HCT116 (cell line): ENCODE data around the gene NOS3. TPM values are rescaled to one million over a fixed set of nuclear protein-coding genes. Genes with fewer than 3 reads are reported as not detected.

Experiments
- ATAC-seq: fragments of 200-7000 bp; cut with Tn5 transposase; 2 replicates; pipeline ENCODE4 v1.9.1; 2020; ENCODE audit warnings: mild to moderate bottlenecking, moderate library complexity
- BruUV-seq: library from RNA; stranded (reverse); fragments of 400-500 nt; replicated peaks from 2 replicates; lab custom pipeline; 2021; lab: Mats Ljungman, UMichigan
- CTCF ChIA-PET: fragments of 300-600 bp; sonication (Branson Sonifier 250); formaldehyde crosslinking; loops from one replicate; lab custom pipeline; 2021; ENCODE audit warnings: antibody characterized with exemption; lab: Charles Lee
- POLR2A ChIA-PET: fragments of 300-600, 350-600 bp; sonication (Branson Sonifier 250); formaldehyde crosslinking; loops from one replicate; lab custom pipeline; 2021; ENCODE audit warnings: antibody characterized with exemption; lab: Charles Lee
- RAD21 ChIA-PET, 2 experiments: fragments of 300-600 bp; sonication (Branson Sonifier 250); formaldehyde crosslinking; loops; one replicate each; lab custom pipeline; 2023; ENCODE audit warnings: low total read pairs in 2 of 2; ENCODE audit not compliant: uncharacterized antibody in 2 of 2, unreplicated experiment in 2 of 2, low non-redundant PET in 1 of 2; lab: Charles Lee
- DNase-seq: peaks from one replicate; pipeline ENCODE4 v3.0.0-alpha.2; 2010; ENCODE audit warnings: low read depth, low spot score
- H2AFZ ChIP-seq: fragments of 200-600 bp; shearing (Covaris generic), sonication (generic); 2 replicates; pipeline ENCODE4 v1.6.1; 2017; ENCODE audit warnings: low read depth, mixed run types, mixed read lengths, antibody characterized with exemption, low read length; ENCODE audit not compliant: poor library complexity, severe bottlenecking
- H3K27ac ChIP-seq: 2 replicates; pipeline ENCODE4 v1.5.1; 2012; ENCODE audit warnings: low read depth, low read length
- H3K27me3 ChIP-seq: fragments of 200-600 bp; sonication (generic); 2 replicates; pipeline ENCODE4 v1.6.1; 2016; ENCODE audit warnings: mixed run types, low read length, mixed read lengths; ENCODE audit not compliant: insufficient read depth
- H3K36me3 ChIP-seq, 2 experiments: fragments of 200-500 bp in 1 of 2; fragments of 200-600 bp in 1 of 2; sonication (Bioruptor generic) in 1 of 2; sonication (generic) in 1 of 2; 2 replicates each; pipeline versions ENCODE4 v1.5.1 to v1.6.1; 2014 to 2016; ENCODE audit warnings: low read length in 2 of 2, inconsistent platforms in 1 of 2, mixed read lengths in 1 of 2, mixed run types in 1 of 2; ENCODE audit not compliant: insufficient read depth in 2 of 2, control insufficient read depth in 1 of 2
- H3K4me1 ChIP-seq, 2 experiments: fragments of 200-600 bp in 1 of 2; sonication (generic) in 1 of 2; 2 replicates each; pipeline versions ENCODE4 v1.5.1 to v1.6.1; 2012 to 2017; ENCODE audit warnings: low read length in 2 of 2, inconsistent platforms in 1 of 2, mild to moderate bottlenecking in 1 of 2, mixed read lengths in 1 of 2, mixed run types in 1 of 2, moderate library complexity in 1 of 2; ENCODE audit not compliant: insufficient read depth in 2 of 2, control insufficient read depth in 1 of 2
- H3K4me2 ChIP-seq: fragments of 200-600 bp; sonication (generic); 2 replicates; pipeline ENCODE4 v1.6.1; 2017; ENCODE audit warnings: mixed run types, low read length, mixed read lengths
- H3K4me3 ChIP-seq, 2 experiments: fragments of 200-600 bp in 1 of 2; sonication (generic) in 1 of 2; replicated peaks in 1 of 2; 2 replicates each; pipeline ENCODE4 v1.5.1; 2011 to 2016; ENCODE audit warnings: low read length in 2 of 2, control low read depth in 1 of 2, low read depth in 1 of 2, mild to moderate bottlenecking in 1 of 2, mixed read lengths in 1 of 2, mixed run types in 1 of 2
- H3K79me2 ChIP-seq: fragments of 200-600 bp; sonication (generic); 2 replicates; pipeline ENCODE4 v1.6.1; 2017; ENCODE audit warnings: mild to moderate bottlenecking, mixed run types, low read length, moderate library complexity, mixed read lengths; ENCODE audit not compliant: insufficient read depth
- H3K9ac ChIP-seq: fragments of 200-600 bp; sonication (generic); 2 replicates; pipeline ENCODE4 v1.6.1; 2016; ENCODE audit warnings: low read length, mixed read lengths
- H3K9me2 ChIP-seq: fragments of 200-600 bp; sonication (generic), shearing (Covaris generic); 2 replicates; pipeline ENCODE4 v1.6.1; 2017; ENCODE audit warnings: mixed run types, mild to moderate bottlenecking, moderate library complexity; ENCODE audit not compliant: insufficient read depth
- H3K9me3 ChIP-seq, 2 experiments: fragments of 200-500 bp in 1 of 2; fragments of 200-600 bp in 1 of 2; sonication (Bioruptor generic) in 1 of 2; sonication (generic) in 1 of 2; 2 replicates each; pipeline ENCODE4 v1.6.1; 2014 to 2017; ENCODE audit warnings: low read length in 2 of 2, mixed read lengths in 2 of 2, inconsistent platforms in 1 of 2, low read depth in 1 of 2, mild to moderate bottlenecking in 1 of 2, mixed run types in 1 of 2, moderate library complexity in 1 of 2; ENCODE audit not compliant: control insufficient read depth in 1 of 2, insufficient read depth in 1 of 2
- H4K20me1 ChIP-seq: fragments of 200-600 bp; sonication (generic), shearing (Covaris generic); 2 replicates; pipeline ENCODE4 v1.6.1; 2017; ENCODE audit warnings: mixed run types, mild to moderate bottlenecking, moderate library complexity; ENCODE audit not compliant: insufficient read depth
- ELF1 ChIP-seq: IDR thresholded peaks from 2 replicates; pipeline ENCODE4 v1.6.1; 2012; ENCODE audit warnings: low read depth, borderline replicate concordance
- EZH2 ChIP-seq: fragments of 200-600 bp; sonication (generic); IDR thresholded peaks from 2 replicates; pipeline ENCODE4 v1.6.1; 2017; ENCODE audit warnings: antibody characterized with exemption, mixed run types
- FOSL1 ChIP-seq: IDR thresholded peaks from 2 replicates; pipeline ENCODE4 v1.6.1; 2012; ENCODE audit warnings: low read depth
- JUND ChIP-seq: IDR thresholded peaks from 2 replicates; pipeline ENCODE4 v1.6.1; 2012
- POLR2AphosphoS5 ChIP-seq: IDR thresholded peaks from 2 replicates; pipeline ENCODE4 v1.6.1; 2011; ENCODE audit warnings: mild to moderate bottlenecking, low read depth, low read length, moderate library complexity
- SP1 ChIP-seq: IDR thresholded peaks from 2 replicates; pipeline ENCODE4 v1.6.1; 2012; ENCODE audit warnings: low read depth
- SRF ChIP-seq: IDR thresholded peaks from 2 replicates; pipeline ENCODE4 v1.6.1; 2012; ENCODE audit warnings: low read depth
- TCF7L2 ChIP-seq: IDR thresholded peaks from 2 replicates; pipeline ENCODE4 v1.7.0; 2011; ENCODE audit warnings: borderline replicate concordance, inconsistent platforms; ENCODE audit not compliant: insufficient read depth, insufficient read length; ENCODE audit errors: extremely low read depth
- YY1 ChIP-seq: IDR thresholded peaks from 2 replicates; pipeline ENCODE4 v1.6.1; 2011; ENCODE audit warnings: low read length, low read depth, moderate library complexity, mild to moderate bottlenecking; ENCODE audit not compliant: insufficient replicate concordance; ENCODE audit errors: extremely low read depth
- ZNF274 ChIP-seq: fragments of 200-500 bp; sonication (Bioruptor generic); IDR thresholded peaks from 2 replicates; pipeline ENCODE4 v1.6.1; 2014; ENCODE audit warnings: mild to moderate bottlenecking, low read depth, low read length, inconsistent platforms
- intact Hi-C: fragments of 100-400 bp; cut with micrococcal nuclease; formaldehyde crosslinking; loops from 2 replicates; pipeline ENCODE4 v1.10.0; 2022
- total RNA-seq: library from RNA; stranded (reverse); gene quantifications from one replicate; pipeline ENCODE4 v1.2.1, GENCODE V29; 2021; ENCODE audit not compliant: unreplicated experiment
- TF ChIP-seq, protein P1 (sequence below): IDR thresholded peaks from 2 replicates; pipeline ENCODE4 v1.6.1; 2012
- TF ChIP-seq, protein P2 (sequence below): IDR thresholded peaks from 2 replicates; pipeline ENCODE4 v1.6.1; 2012; ENCODE audit warnings: low read depth
- TF ChIP-seq, protein P3 (sequence below), 3 experiments: fragments of 200-600 bp in 1 of 3; sonication (generic) in 1 of 3; IDR thresholded peaks in 2 of 3; conservative IDR thresholded peaks in 1 of 3; 2 replicates each; pipeline ENCODE4 v1.5.1; 2012 to 2017; ENCODE audit warnings: low read depth in 2 of 3, low read length in 2 of 3, antibody characterized with exemption in 1 of 3, borderline replicate concordance in 1 of 3, control low read depth in 1 of 3, mild to moderate bottlenecking in 1 of 3, mixed read lengths in 1 of 3, mixed run types in 1 of 3, moderate library complexity in 1 of 3; ENCODE audit not compliant: insufficient read depth in 1 of 3

The NOS3 gene
- total RNA-seq, 1 experiment from 2014 or later, result 35.8 TPM

DNA sequence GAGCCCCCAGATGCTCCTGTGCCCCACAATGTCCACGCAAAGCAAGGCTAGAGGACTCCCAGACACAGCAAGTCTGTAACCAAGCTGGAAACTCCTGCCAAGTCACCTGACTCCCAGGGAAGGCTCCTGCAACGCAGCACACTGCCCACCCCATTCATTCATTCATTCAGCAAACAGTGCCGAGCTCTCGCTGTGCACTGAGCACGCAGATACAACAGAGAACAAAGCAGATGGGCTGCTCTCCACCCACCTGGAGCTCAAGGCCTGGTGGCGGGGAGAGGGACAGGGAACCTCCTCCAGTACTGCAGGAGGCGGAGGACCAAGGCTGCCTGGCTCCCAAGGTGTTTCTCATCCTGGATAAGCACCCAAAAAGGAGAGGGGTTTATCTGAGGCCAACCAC is 21.3 kb upstream of the NOS3 start:
- intact Hi-C loops, result no loop called here
- ATAC-seq, result no peak
- Histone ChIP-seq H3K79me2 (no peaks in the 10 kb centered on the region), H3K9me2 (no peaks in the 10 kb centered on the region), H3K4me3 (no peak overlapping the region), H4K20me1 (no peaks in the 10 kb centered on the region), H3K27me3 (no peaks in the 10 kb centered on the region), H3K9ac (no peak overlapping the region), H3K27ac (no peak overlapping the region), H3K36me3 (no peaks in the 10 kb centered on the region), H3K9me3 (no peaks in the 10 kb centered on the region), H3K4me1 (peaks cover 20 to 27% of the 10 kb centered on the region in 2 experiments), H3K4me2 (no peak overlapping the region), H2AFZ (no peak overlapping the region)
- ChIA-PET CTCF (interaction anchor here (1.6 kb wide), 1 partner anchor 38 kb away, joined by 4 read pairs; no protein-coding TSS in a partner anchor), POLR2A (no interaction called here), RAD21 (no interaction called here)
- no peak for DNase-seq
- BruUV-seq, result no TSS peak
- TF ChIP-seq SP1 (no peak), FOSL1 (no peak), TCF7L2 (no peak), SRF (no peak), ZNF274 (no peak)
- TF ChIP-seq, protein P1, sequence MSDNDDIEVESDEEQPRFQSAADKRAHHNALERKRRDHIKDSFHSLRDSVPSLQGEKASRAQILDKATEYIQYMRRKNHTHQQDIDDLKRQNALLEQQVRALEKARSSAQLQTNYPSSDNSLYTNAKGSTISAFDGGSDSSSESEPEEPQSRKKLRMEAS, result no peak

DNA sequence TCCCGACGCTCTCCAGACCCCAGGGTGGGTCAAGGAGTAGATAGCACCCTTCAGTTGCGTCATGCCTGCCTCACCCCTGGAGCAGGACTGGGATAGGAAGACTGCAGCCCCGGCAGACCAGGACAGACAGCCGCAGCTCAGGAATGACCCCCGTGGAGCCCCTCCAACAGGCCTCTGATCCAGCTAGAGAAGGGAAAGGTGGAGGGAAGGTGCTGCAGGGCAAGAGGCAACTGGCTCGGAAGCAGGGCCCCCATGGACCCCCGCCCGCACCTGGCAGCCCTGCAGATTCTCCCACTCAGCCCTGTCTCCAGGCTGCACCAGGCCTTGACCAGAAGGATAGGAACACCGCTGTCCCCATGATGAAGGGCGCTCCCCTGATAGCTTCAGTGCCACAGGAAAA is 20.4 kb upstream of the NOS3 start:
- CTCF ChIA-PET, result no interaction called here
- H3K27me3 ChIP-seq, result no peaks in the 10 kb centered on the region
- H3K4me3 ChIP-seq, result no peak overlapping the region
- POLR2A ChIA-PET, result no interaction called here
- no peaks in the 10 kb centered on the region for H4K20me1 ChIP-seq
- peaks cover 13 to 22% of the 10 kb centered on the region in 2 experiments for H3K4me1 ChIP-seq
- DNase-seq (no peak), ATAC-seq (no peak)
- H3K9me3 ChIP-seq, result no peaks in the 10 kb centered on the region
- H3K79me2 ChIP-seq, result no peaks in the 10 kb centered on the region
- no TSS peak for BruUV-seq
- no peak overlapping the region for H2AFZ ChIP-seq
- intact Hi-C loops, result no loop called here
- H3K9ac ChIP-seq, result no peak overlapping the region
- H3K4me2 ChIP-seq, result no peak overlapping the region
- H3K9me2 ChIP-seq, result no peaks in the 10 kb centered on the region
- no peaks in the 10 kb centered on the region for H3K36me3 ChIP-seq
- RAD21 ChIA-PET, result no interaction called here
- no peak overlapping the region for H3K27ac ChIP-seq
- TF ChIP-seq TCF7L2, result no peak
- no peak for TF ChIP-seq POLR2AphosphoS5
- no peak for TF ChIP-seq YY1
- no peak for TF ChIP-seq FOSL1
- no peak for TF ChIP-seq EZH2
- TF ChIP-seq ELF1, result no peak
- TF ChIP-seq JUND, result no peak
- TF ChIP-seq, protein P2, sequence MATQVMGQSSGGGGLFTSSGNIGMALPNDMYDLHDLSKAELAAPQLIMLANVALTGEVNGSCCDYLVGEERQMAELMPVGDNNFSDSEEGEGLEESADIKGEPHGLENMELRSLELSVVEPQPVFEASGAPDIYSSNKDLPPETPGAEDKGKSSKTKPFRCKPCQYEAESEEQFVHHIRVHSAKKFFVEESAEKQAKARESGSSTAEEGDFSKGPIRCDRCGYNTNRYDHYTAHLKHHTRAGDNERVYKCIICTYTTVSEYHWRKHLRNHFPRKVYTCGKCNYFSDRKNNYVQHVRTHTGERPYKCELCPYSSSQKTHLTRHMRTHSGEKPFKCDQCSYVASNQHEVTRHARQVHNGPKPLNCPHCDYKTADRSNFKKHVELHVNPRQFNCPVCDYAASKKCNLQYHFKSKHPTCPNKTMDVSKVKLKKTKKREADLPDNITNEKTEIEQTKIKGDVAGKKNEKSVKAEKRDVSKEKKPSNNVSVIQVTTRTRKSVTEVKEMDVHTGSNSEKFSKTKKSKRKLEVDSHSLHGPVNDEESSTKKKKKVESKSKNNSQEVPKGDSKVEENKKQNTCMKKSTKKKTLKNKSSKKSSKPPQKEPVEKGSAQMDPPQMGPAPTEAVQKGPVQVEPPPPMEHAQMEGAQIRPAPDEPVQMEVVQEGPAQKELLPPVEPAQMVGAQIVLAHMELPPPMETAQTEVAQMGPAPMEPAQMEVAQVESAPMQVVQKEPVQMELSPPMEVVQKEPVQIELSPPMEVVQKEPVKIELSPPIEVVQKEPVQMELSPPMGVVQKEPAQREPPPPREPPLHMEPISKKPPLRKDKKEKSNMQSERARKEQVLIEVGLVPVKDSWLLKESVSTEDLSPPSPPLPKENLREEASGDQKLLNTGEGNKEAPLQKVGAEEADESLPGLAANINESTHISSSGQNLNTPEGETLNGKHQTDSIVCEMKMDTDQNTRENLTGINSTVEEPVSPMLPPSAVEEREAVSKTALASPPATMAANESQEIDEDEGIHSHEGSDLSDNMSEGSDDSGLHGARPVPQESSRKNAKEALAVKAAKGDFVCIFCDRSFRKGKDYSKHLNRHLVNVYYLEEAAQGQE, result no peak
- TF ChIP-seq, protein P1, result no peak
- TF ChIP-seq, protein P3, sequence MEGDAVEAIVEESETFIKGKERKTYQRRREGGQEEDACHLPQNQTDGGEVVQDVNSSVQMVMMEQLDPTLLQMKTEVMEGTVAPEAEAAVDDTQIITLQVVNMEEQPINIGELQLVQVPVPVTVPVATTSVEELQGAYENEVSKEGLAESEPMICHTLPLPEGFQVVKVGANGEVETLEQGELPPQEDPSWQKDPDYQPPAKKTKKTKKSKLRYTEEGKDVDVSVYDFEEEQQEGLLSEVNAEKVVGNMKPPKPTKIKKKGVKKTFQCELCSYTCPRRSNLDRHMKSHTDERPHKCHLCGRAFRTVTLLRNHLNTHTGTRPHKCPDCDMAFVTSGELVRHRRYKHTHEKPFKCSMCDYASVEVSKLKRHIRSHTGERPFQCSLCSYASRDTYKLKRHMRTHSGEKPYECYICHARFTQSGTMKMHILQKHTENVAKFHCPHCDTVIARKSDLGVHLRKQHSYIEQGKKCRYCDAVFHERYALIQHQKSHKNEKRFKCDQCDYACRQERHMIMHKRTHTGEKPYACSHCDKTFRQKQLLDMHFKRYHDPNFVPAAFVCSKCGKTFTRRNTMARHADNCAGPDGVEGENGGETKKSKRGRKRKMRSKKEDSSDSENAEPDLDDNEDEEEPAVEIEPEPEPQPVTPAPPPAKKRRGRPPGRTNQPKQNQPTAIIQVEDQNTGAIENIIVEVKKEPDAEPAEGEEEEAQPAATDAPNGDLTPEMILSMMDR (IDR thresholded peaks at IDR 0.05 in 2 of 3, conservative IDR thresholded peaks at IDR 0.05 in 1 of 3; ENCODE audit: borderline replicate concordance in 1 of 3, insufficient read depth in 1 of 3, low read depth in 2 of 3, low read length in 2 of 3), result no peak
